HepG2 (cell line): Measurements from ENCODE around the gene ACAP1. TPM values are rescaled to one million over a fixed set of nuclear protein-coding genes. Genes with fewer than 3 reads are reported as not detected.
A peak's percentile ranks its signal among the peaks of the same experiment; 100 is the strongest.

ENCODE experiments used
- DMAP1 ChIP-seq: IDR thresholded peaks from 2 replicates; pipeline ENCODE4 v1.6.1; 2016
- DNMT3B ChIP-seq: conservative IDR thresholded peaks from 2 replicates; pipeline ENCODE4 v1.6.1; 2016; ENCODE audit warnings: missing biosample characterization, control low read depth
- DR1 ChIP-seq: sonication (generic); formaldehyde crosslinking; IDR thresholded peaks from 2 replicates; pipeline ENCODE4 v1.8.0; 2021; ENCODE audit warnings: mild to moderate bottlenecking, missing genetic modification reagents, inconsistent platforms
- HOXA5 ChIP-seq: sonication (generic); formaldehyde crosslinking; IDR thresholded peaks from 2 replicates; pipeline ENCODE4 v1.4.0; 2020; ENCODE audit warnings: missing genetic modification reagents
- HOXA9 ChIP-seq: sonication (generic); formaldehyde crosslinking; IDR thresholded peaks from 2 replicates; pipeline ENCODE4 v1.8.1; 2022; ENCODE audit warnings: missing genetic modification reagents, mild to moderate bottlenecking, moderate library complexity, borderline replicate concordance
- KDM5B ChIP-seq: sonication (generic); formaldehyde crosslinking; IDR thresholded peaks from 2 replicates; pipeline ENCODE4 v1.4.0; 2020; ENCODE audit warnings: missing genetic modification reagents, mild to moderate bottlenecking, borderline replicate concordance
- MEIS2 ChIP-seq: sonication (generic); formaldehyde crosslinking; IDR thresholded peaks from 2 replicates; pipeline ENCODE4 v1.9.0; 2021; ENCODE audit warnings: mild to moderate bottlenecking, missing genetic modification reagents
- NPAS2 ChIP-seq: sonication (generic); formaldehyde crosslinking; IDR thresholded peaks from 2 replicates; pipeline ENCODE4 v1.8.0; 2022; ENCODE audit warnings: mild to moderate bottlenecking, missing genetic modification reagents, borderline replicate concordance
- PHF8 ChIP-seq: sonication (generic); formaldehyde crosslinking; IDR thresholded peaks from 2 replicates; pipeline ENCODE4 v1.5.0; 2020; ENCODE audit warnings: missing genetic modification reagents
- SP2 ChIP-seq: sonication (generic); formaldehyde crosslinking; IDR thresholded peaks from 2 replicates; pipeline ENCODE4 v1.5.1; 2020; ENCODE audit warnings: mild to moderate bottlenecking, missing genetic modification reagents
- TRIM22 ChIP-seq: fragments of 450-650 bp; IDR thresholded peaks from 2 replicates; pipeline ENCODE4 v1.6.1; 2017
- TRIM24 ChIP-seq: sonication (generic); formaldehyde crosslinking; IDR thresholded peaks from 2 replicates; pipeline ENCODE4 v1.8.0; 2022; ENCODE audit warnings: mild to moderate bottlenecking, missing genetic modification reagents
- ZBTB7A ChIP-seq: sonication (generic); formaldehyde crosslinking; IDR thresholded peaks from 2 replicates; pipeline ENCODE4 v1.8.0; 2022; ENCODE audit warnings: mild to moderate bottlenecking, missing genetic modification reagents
- ZNF207 ChIP-seq: fragments of 450-650 bp; IDR thresholded peaks from 2 replicates; pipeline ENCODE4 v1.6.1; 2016; ENCODE audit warnings: antibody characterized with exemption, borderline replicate concordance
- ZNF296 ChIP-seq: sonication (generic); formaldehyde crosslinking; conservative IDR thresholded peaks from 2 replicates; pipeline ENCODE4 v1.5.0; 2020; ENCODE audit warnings: mild to moderate bottlenecking, missing genetic modification reagents
- ZNF3 ChIP-seq: IDR thresholded peaks from 2 replicates; pipeline ENCODE4 v1.7.0; 2017; ENCODE audit warnings: inconsistent platforms
- ZNF30 ChIP-seq: sonication (generic); formaldehyde crosslinking; IDR thresholded peaks from 2 replicates; pipeline ENCODE4 v1.5.0; 2020; ENCODE audit warnings: mild to moderate bottlenecking, missing genetic modification reagents
- ZNF333 ChIP-seq: sonication (generic); formaldehyde crosslinking; IDR thresholded peaks from 2 replicates; pipeline ENCODE4 v1.4.0; 2020; ENCODE audit warnings: mild to moderate bottlenecking, missing genetic modification reagents, borderline replicate concordance
- ZNF343 ChIP-seq: sonication (generic); formaldehyde crosslinking; IDR thresholded peaks from 2 replicates; pipeline ENCODE4 v1.4.0; 2020; ENCODE audit warnings: mild to moderate bottlenecking, missing genetic modification reagents
- ZNF564 ChIP-seq: sonication (generic); formaldehyde crosslinking; IDR thresholded peaks from 2 replicates; pipeline ENCODE4 v1.8.1; 2023; ENCODE audit warnings: mild to moderate bottlenecking, missing genetic modification reagents
- polyA plus RNA-seq, 8 experiments: library from polyadenylated mRNA; depleted of rRNA in 3 of 8; stranded (reverse) in 7 of 8; unstranded in 1 of 8; fragments of >200 nt; fragmentation: Illumina TruSeq in 4 of 8; extraction: Trizol in 4 of 8; gene quantifications; 2 replicates each; pipeline versions ENCODE4 v1.2.1 to v1.2.3, GENCODE V29; 2011 to 2016; ENCODE audit warnings: low read depth in 4 of 8, missing spikeins in 1 of 8, mixed read lengths in 1 of 8; ENCODE audit not compliant: insufficient read depth in 1 of 8
- total RNA-seq, 5 experiments: library from RNA; depleted of rRNA; stranded (reverse); fragments of >200 nt; fragmentation: Illumina TruSeq; extraction: Trizol; gene quantifications; 2 replicates each; pipeline ENCODE4 v1.2.3, GENCODE V29; 2016; ENCODE audit warnings: low read depth in 1 of 5
- TF ChIP-seq, protein P1 (sequence below): sonication (generic); formaldehyde crosslinking; IDR thresholded peaks from 2 replicates; pipeline ENCODE4 v1.5.1; 2020; ENCODE audit warnings: mild to moderate bottlenecking, missing genetic modification reagents, moderate library complexity
- TF ChIP-seq, protein P2 (sequence below): IDR thresholded peaks from 2 replicates; pipeline ENCODE4 v1.6.1; 2018; ENCODE audit warnings: missing genetic modification reagents
- TF ChIP-seq, protein P3 (sequence below): sonication (generic); formaldehyde crosslinking; IDR thresholded peaks from 2 replicates; pipeline ENCODE4 v1.4.0; 2020; ENCODE audit warnings: missing genetic modification reagents, low read depth, mild to moderate bottlenecking, borderline replicate concordance

The ACAP1 gene
- total and polyA plus RNA-seq, 2 of the 13 experiments (the other 11 are each of a cell fraction or from before 2014, with no cell fraction given), result 1.3 to 2.5 TPM

DNA sequence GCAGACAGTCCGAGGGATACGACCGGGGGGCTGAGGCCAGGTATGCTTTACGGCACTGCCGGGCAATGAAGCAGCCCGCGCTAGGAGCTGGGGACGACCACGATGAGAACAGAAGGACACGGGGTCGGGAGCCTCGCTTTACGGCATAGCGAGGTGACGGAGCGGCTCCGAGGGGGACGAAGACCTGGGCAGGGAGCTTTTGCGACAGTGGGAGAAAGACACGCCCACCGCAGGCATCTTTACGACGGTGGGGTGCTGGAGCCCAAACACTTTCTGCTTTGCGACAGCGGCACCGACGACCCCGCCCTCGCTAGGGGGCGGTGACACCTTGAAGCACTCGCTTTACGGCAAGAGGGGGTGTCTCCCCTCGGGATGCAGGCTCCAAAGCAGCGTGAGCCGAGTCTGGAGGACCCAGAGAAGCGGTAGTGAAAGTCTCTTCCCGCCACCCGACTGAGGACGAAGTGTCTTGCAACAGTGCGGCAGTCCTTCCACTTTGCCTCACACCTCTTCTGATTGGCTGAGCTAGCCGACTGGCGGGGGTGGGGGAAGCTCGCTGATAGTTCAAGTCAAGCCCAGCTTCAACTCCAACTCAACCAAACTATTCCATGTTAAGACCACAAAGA lies 6.8 kb upstream of the ACAP1 start (continued):
- TF ChIP-seq, protein P1, sequence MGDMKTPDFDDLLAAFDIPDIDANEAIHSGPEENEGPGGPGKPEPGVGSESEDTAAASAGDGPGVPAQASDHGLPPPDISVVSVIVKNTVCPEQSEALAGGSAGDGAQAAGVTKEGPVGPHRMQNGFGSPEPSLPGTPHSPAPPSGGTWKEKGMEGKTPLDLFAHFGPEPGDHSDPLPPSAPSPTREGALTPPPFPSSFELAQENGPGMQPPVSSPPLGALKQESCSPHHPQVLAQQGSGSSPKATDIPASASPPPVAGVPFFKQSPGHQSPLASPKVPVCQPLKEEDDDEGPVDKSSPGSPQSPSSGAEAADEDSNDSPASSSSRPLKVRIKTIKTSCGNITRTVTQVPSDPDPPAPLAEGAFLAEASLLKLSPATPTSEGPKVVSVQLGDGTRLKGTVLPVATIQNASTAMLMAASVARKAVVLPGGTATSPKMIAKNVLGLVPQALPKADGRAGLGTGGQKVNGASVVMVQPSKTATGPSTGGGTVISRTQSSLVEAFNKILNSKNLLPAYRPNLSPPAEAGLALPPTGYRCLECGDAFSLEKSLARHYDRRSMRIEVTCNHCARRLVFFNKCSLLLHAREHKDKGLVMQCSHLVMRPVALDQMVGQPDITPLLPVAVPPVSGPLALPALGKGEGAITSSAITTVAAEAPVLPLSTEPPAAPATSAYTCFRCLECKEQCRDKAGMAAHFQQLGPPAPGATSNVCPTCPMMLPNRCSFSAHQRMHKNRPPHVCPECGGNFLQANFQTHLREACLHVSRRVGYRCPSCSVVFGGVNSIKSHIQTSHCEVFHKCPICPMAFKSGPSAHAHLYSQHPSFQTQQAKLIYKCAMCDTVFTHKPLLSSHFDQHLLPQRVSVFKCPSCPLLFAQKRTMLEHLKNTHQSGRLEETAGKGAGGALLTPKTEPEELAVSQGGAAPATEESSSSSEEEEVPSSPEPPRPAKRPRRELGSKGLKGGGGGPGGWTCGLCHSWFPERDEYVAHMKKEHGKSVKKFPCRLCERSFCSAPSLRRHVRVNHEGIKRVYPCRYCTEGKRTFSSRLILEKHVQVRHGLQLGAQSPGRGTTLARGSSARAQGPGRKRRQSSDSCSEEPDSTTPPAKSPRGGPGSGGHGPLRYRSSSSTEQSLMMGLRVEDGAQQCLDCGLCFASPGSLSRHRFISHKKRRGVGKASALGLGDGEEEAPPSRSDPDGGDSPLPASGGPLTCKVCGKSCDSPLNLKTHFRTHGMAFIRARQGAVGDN, result peak; percentile 74
- TF ChIP-seq PHF8 (peak; percentile 61), TRIM24 (CRISPR knock-in tag) (no peak), NPAS2 (no peak), DNMT3B (no peak), MEIS2 (CRISPR knock-in tag) (peak; percentile 56; the same call in 1 of the 2 replicates), DMAP1 (peak; percentile 68; the same call in 1 of the 2 replicates), ZNF564 (no peak), TRIM22 (no peak), ZNF333 (CRISPR knock-in tag) (0 out of 2 replicates have a peak, but pooled peaks have one; percentile 67), HOXA9 (CRISPR knock-in tag) (no peak), ZNF30 (no peak), SP2 (CRISPR knock-in tag) (0 out of 2 replicates have a peak, but pooled peaks have one; percentile 32), KDM5B (CRISPR knock-in tag) (peak; percentile 15; the same call in 1 of the 2 replicates), DR1 (CRISPR knock-in tag) (peak; percentile 69), ZNF343 (CRISPR knock-in tag) (0 out of 2 replicates have a peak, but pooled peaks have one; percentile 83), ZNF207 (no peak), ZNF3 (CRISPR knock-in tag) (no peak), ZBTB7A (CRISPR knock-in tag) (peak; percentile 52; the same call in 1 of the 2 replicates), ZNF296 (CRISPR knock-in tag) (no peak), HOXA5 (CRISPR knock-in tag) (peak; percentile 50; the same call in 1 of the 2 replicates)
- TF ChIP-seq, protein P2, sequence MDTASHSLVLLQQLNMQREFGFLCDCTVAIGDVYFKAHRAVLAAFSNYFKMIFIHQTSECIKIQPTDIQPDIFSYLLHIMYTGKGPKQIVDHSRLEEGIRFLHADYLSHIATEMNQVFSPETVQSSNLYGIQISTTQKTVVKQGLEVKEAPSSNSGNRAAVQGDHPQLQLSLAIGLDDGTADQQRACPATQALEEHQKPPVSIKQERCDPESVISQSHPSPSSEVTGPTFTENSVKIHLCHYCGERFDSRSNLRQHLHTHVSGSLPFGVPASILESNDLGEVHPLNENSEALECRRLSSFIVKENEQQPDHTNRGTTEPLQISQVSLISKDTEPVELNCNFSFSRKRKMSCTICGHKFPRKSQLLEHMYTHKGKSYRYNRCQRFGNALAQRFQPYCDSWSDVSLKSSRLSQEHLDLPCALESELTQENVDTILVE, result peak; percentile 98
- TF ChIP-seq, protein P3, sequence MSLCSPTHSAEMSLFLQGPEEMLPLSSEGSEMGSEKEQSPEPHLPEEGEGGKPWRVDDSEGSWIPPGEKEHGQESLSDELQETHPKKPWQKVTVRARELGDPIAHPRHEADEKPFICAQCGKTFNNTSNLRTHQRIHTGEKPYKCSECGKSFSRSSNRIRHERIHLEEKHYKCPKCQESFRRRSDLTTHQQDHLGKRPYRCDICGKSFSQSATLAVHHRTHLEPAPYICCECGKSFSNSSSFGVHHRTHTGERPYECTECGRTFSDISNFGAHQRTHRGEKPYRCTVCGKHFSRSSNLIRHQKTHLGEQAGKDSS (CRISPR knock-in tag), result peak; percentile 76; the same call in 1 of the 2 replicates
